Effector memory CD4-positive, alpha-beta T cell (primary cell): ENCODE data around the gene C1QTNF8.

Experiments used
- DNase-seq, 3 donors: peaks; one replicate each; pipeline ENCODE4 v3.0.0-alpha.2; 2020
- H3K27ac ChIP-seq: 2 replicates; pipeline ENCODE4 v1.7.0; 2013; ENCODE audit warnings: mild to moderate bottlenecking, low read length, moderate library complexity; ENCODE audit not compliant: insufficient read depth, poor library complexity, severe bottlenecking
- H3K27me3 ChIP-seq: replicated peaks from 2 replicates; pipeline ENCODE4 v1.7.0; 2013; ENCODE audit warnings: mild to moderate bottlenecking, low read length; ENCODE audit not compliant: insufficient read depth, control insufficient read depth, poor library complexity, severe bottlenecking
- H3K36me3 ChIP-seq: 2 replicates; pipeline ENCODE4 v1.7.0; 2013; ENCODE audit warnings: mild to moderate bottlenecking, low read length, moderate library complexity; ENCODE audit not compliant: control insufficient read depth, insufficient read depth
- H3K4me1 ChIP-seq: 2 replicates; pipeline ENCODE4 v1.7.0; 2013; ENCODE audit warnings: low read length, mild to moderate bottlenecking; ENCODE audit not compliant: control insufficient read depth, insufficient read depth, poor library complexity, severe bottlenecking
- H3K4me3 ChIP-seq: 2 replicates; pipeline ENCODE4 v1.7.0; 2013; ENCODE audit warnings: low read length, low read depth, mild to moderate bottlenecking; ENCODE audit not compliant: insufficient read depth, poor library complexity, severe bottlenecking
- H3K9me3 ChIP-seq: 2 replicates; pipeline ENCODE4 v1.7.0; 2013; ENCODE audit warnings: mild to moderate bottlenecking, low read length, moderate library complexity; ENCODE audit not compliant: control insufficient read depth

The C1QTNF8 gene

GRCh38 chr16:1062895-1063294 lies 33.1 kb downstream of the C1QTNF8 start:
- peaks cover 19% of the 10 kb centered on the region for H3K27me3 ChIP-seq
- H3K4me3 ChIP-seq, result no peak overlapping the region
- no peaks in the 10 kb centered on the region for H3K4me1 ChIP-seq
- no peak overlapping the region for H3K27ac ChIP-seq
- DNase-seq, result no peak
- H3K36me3 ChIP-seq, result no peaks in the 10 kb centered on the region
- H3K9me3 ChIP-seq, result no peaks in the 10 kb centered on the region

GRCh38 chr16:1061769-1062505 lies 34.1 kb downstream of the C1QTNF8 start:
- H3K27ac ChIP-seq, result no peak overlapping the region
- H3K4me3 ChIP-seq, result no peak overlapping the region
- no peaks in the 10 kb centered on the region for H3K9me3 ChIP-seq
- no peak for DNase-seq
- H3K36me3 ChIP-seq, result no peaks in the 10 kb centered on the region
- no peaks in the 10 kb centered on the region for H3K4me1 ChIP-seq
- H3K27me3 ChIP-seq, result peaks cover 21% of the 10 kb centered on the region

GRCh38 chr16:1060416-1061340 lies 35.4 kb downstream of the C1QTNF8 start:
- Histone ChIP-seq H3K4me3 (no peak overlapping the region), H3K9me3 (no peaks in the 10 kb centered on the region), H3K4me1 (no peaks in the 10 kb centered on the region), H3K27me3 (peaks cover 8% of the 10 kb centered on the region), H3K36me3 (no peaks in the 10 kb centered on the region), H3K27ac (no peak overlapping the region)
- no peak for DNase-seq

GRCh38 chr16:1059310-1059709 lies 36.7 kb downstream of the C1QTNF8 start:
- Histone ChIP-seq H3K4me3 (no peak overlapping the region), H3K4me1 (no peaks in the 10 kb centered on the region), H3K36me3 (no peaks in the 10 kb centered on the region), H3K9me3 (no peaks in the 10 kb centered on the region), H3K27me3 (peaks cover 4% of the 10 kb centered on the region), H3K27ac (no peak overlapping the region)
- no peak for DNase-seq

DNA sequence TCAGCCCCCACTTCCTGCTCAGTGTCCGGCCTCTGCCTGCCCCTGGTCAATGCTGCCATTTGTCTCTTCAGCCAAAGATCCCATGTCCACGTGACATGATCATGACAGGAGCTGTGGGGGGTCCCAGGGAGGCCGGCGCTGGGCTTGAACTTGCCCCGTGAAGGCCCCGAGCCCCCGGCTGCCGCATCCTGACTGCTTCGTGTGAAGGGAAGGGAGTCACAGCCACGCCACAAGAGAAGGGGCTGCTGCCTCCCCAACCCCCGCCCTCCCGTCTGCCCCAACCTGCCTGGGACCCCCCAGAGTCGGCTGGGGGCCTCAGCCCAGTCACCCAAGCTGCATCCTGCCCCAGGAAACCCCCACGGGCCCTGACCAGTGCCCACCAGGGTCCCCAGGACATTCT lies 37.8 kb downstream of the C1QTNF8 start:
- Histone ChIP-seq H3K36me3 (no peaks in the 10 kb centered on the region), H3K27ac (no peak overlapping the region), H3K4me3 (no peak overlapping the region), H3K9me3 (no peaks in the 10 kb centered on the region), H3K4me1 (no peaks in the 10 kb centered on the region), H3K27me3 (peaks cover 4% of the 10 kb centered on the region)
- no peak for DNase-seq

DNA sequence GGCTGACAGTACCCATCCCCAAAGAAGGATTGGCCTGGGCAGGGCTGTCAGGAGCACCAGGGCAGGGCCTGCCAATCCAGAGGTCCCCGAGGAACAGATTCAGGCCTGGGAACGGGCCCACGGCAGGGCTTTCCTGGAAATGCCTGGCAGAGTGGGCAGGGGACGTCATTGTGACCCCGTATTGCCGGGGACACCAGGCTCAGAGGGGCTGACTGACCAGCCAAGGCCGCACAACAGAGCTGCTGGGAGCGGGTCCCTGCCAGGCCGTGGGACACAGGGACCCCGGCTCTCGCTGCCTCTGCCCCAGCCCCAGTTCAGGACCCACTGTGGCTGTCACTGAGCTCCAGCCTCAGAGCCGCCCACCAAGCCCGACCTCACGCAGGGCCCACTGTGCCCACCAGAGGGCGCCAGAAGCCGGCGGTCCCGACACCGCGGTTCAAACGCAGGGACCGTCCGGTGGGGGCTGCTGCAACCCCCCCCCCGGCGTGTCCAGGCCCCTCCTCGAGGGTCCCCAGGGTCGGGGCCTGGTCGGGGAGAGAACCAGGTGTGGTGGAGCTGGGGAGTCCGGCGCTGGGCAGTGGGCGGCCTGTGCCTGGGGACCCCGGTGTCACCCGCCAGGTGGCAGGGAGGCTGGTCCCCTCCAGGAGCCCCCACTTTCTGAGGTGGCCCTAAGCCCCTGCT lies 38.7 kb downstream of the C1QTNF8 start:
- Histone ChIP-seq H3K9me3 (no peaks in the 10 kb centered on the region), H3K4me3 (no peak overlapping the region), H3K36me3 (no peaks in the 10 kb centered on the region), H3K27me3 (peaks cover 4% of the 10 kb centered on the region), H3K27ac (no peak overlapping the region), H3K4me1 (no peaks in the 10 kb centered on the region)
- DNase-seq, result peak in 2 of 3 donors; percentile 15 to 31

GRCh38 chr16:1056196-1056595 lies 39.8 kb downstream of the C1QTNF8 start:
- Histone ChIP-seq H3K9me3 (no peaks in the 10 kb centered on the region), H3K27ac (no peak overlapping the region), H3K4me1 (no peaks in the 10 kb centered on the region), H3K36me3 (no peaks in the 10 kb centered on the region), H3K27me3 (peaks cover 4% of the 10 kb centered on the region), H3K4me3 (no peak overlapping the region)
- DNase-seq, result no peak

- Histone ChIP-seq H3K36me3 (no peaks in the 10 kb centered on the region), H3K4me3 (no peak overlapping the region), H3K27ac (no peak overlapping the region), H3K9me3 (no peaks in the 10 kb centered on the region), H3K27me3 (peaks cover 4% of the 10 kb centered on the region), H3K4me1 (no peaks in the 10 kb centered on the region)
- DNase-seq, result no peak
Observed at GRCh38 chr16:1055557-1055924, 40.5 kb downstream of the C1QTNF8 start.

DNA sequence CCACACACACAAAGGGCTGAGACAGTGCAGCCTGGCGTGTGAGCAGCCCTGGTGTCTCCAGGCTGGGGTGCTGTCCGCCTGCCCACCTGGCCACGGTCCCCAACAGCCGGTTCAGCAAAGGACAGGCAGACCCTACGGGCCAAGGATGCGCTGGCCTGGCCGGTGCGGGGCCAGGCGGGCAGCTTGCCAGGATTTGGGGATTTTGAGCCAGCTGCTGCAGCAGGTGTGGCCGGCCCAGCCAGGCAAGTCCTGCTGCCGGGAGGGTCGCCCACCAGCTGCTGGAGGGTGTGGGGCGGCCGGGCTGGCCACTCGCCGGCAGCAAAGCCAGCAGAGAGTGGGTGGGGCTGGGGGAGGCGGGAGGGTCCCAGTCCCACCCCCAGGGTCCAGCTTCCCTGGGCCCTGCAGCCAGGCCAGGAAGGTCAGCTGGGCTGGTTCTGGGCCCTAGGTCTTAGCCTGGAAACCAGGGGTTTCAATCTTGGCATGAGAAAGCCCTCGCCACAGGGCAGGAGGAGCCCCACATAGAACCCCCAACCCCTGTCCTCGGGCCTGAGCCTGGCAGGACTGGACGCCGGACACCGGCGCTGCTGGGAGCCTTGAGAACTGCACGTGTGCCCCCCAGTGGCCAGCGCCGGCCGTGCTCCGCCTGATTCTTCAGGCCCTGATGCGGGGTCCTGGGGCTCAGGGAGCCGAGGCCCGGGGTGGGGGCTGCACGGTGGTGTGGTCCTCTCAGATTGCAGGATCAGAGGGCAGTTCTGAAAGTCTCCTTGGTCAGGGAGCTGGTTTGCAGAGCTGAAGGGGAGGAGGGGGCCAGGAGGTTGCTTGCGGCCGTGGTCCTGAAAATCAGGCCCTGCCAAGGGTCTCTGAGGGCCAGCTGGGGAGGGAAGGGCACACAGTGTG lies 41.1 kb downstream of the C1QTNF8 start:
- Histone ChIP-seq H3K9me3 (no peaks in the 10 kb centered on the region), H3K4me3 (no peak overlapping the region), H3K4me1 (no peaks in the 10 kb centered on the region), H3K36me3 (no peaks in the 10 kb centered on the region), H3K27me3 (peaks cover 4% of the 10 kb centered on the region), H3K27ac (no peak overlapping the region)
- DNase-seq, result no peak
